ENCODE results near the gene NAA80. TPM values are rescaled to one million over a fixed set of nuclear protein-coding genes. Genes with fewer than 3 reads are reported as not detected.
A peak's percentile ranks its signal among the peaks of the same experiment; 100 is the strongest.

The NAA80 gene
- total RNA-seq, 4 donors from 2014 or later: 12.5 to 22.1 (median 14.8) TPM

DNA sequence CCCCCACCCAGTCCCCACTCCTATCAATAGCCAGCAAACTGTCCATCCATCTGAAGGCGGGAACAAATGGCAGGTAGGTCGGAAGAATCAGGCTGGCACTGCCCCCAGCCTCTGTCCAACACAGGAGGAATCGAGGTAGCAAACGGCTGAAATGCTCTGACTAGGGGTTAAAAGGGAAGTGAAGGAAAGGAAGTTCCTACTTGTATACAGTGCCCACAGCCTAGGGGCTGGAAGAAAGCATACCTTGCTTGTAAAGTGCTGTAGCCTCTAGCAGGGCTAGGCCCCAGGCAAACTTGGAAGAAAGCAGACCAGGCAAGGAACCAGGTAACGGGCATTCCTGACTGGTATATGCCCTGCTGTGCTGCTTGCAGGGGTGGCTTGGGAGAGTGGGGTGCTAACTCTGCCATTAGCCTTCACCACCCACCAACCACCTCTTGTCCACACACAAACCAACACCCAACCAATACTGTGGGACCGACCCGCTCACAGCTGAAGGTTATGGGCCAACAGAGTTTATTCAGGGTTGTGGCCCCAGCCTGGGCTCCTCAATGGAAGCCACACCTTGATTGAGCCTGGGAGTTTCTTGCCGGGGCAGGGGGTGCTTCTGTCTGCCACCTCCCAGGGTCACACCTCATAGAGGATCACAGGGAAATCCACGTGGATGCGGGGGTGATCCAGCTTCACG, 26.4 kb upstream of the NAA80 start:
- intact Hi-C loops (cut with DNase I; ENCODE audit: low total_unique reads): loop anchor here (2.0 kb wide), 1 partner anchor 65 kb away; no protein-coding TSS in a partner anchor
- no peak for ATAC-seq
- H3K4me3 ChIP-seq: no peak overlapping the region
- no peak for DNase-seq
- peaks cover 0 to 31% of the 10 kb centered on the region in 2 donors for H3K36me3 ChIP-seq
- TF ChIP-seq, protein P1, sequence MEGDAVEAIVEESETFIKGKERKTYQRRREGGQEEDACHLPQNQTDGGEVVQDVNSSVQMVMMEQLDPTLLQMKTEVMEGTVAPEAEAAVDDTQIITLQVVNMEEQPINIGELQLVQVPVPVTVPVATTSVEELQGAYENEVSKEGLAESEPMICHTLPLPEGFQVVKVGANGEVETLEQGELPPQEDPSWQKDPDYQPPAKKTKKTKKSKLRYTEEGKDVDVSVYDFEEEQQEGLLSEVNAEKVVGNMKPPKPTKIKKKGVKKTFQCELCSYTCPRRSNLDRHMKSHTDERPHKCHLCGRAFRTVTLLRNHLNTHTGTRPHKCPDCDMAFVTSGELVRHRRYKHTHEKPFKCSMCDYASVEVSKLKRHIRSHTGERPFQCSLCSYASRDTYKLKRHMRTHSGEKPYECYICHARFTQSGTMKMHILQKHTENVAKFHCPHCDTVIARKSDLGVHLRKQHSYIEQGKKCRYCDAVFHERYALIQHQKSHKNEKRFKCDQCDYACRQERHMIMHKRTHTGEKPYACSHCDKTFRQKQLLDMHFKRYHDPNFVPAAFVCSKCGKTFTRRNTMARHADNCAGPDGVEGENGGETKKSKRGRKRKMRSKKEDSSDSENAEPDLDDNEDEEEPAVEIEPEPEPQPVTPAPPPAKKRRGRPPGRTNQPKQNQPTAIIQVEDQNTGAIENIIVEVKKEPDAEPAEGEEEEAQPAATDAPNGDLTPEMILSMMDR (IDR thresholded peaks at IDR 0.05 in 4 of 5, conservative IDR thresholded peaks at IDR 0.05 in 1 of 5): no peak
- no peak for TF ChIP-seq POLR2A (IDR thresholded peaks at IDR 0.05)
- no peaks in the 10 kb centered on the region for H3K9me3 ChIP-seq
- in situ Hi-C loops (cut with MboI; ENCODE audit: low sequenced_read_pairs in 4 of 4): no loop called here
- no peaks in the 10 kb centered on the region for H3K27me3 ChIP-seq
- H3K27ac ChIP-seq: peak overlapping the region; percentile 93 to 96 (median 95)
- peaks cover 32 to 35% of the 10 kb centered on the region in 2 donors for H3K4me1 ChIP-seq

DNA sequence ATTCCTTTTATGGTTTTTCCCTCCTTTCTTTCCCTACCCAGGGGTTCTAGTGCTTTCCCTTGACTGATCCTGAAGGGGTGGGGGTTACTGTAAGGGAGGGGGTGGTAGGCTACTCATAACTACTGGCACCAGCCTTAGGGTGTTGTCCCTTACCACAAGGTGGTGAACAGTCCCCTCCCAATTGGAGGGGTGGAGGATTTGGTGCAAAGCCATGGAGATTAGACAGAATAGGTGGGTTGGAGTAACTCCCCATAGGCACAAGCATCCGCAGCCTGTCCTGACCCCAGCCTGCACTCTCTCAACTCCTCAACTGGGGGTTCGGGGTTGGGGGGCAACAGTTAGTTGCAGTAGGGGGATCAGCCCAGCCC, 25.9 kb upstream of the NAA80 start:
- peaks cover 0 to 26% of the 10 kb centered on the region in 2 donors for H3K36me3 ChIP-seq
- no peak for ATAC-seq
- DNase-seq: no peak
- H3K27me3 ChIP-seq: no peaks in the 10 kb centered on the region
- peaks cover 37 to 40% of the 10 kb centered on the region in 2 donors for H3K4me1 ChIP-seq
- in situ Hi-C loops (cut with MboI; ENCODE audit: low sequenced_read_pairs in 4 of 4) (no loop called here), intact Hi-C loops (cut with DNase I; ENCODE audit: low total_unique reads) (loop anchor here (2.0 kb wide), 1 partner anchor 64 kb away; no protein-coding TSS in a partner anchor)
- H3K9me3 ChIP-seq: no peaks in the 10 kb centered on the region
- TF ChIP-seq POLR2A (IDR thresholded peaks at IDR 0.05): no peak
- TF ChIP-seq, protein P1 (IDR thresholded peaks at IDR 0.05 in 4 of 5, conservative IDR thresholded peaks at IDR 0.05 in 1 of 5): no peak
- peak overlapping the region; percentile 93 to 96 (median 95) for H3K27ac ChIP-seq
- H3K4me3 ChIP-seq: no peak overlapping the region

DNA sequence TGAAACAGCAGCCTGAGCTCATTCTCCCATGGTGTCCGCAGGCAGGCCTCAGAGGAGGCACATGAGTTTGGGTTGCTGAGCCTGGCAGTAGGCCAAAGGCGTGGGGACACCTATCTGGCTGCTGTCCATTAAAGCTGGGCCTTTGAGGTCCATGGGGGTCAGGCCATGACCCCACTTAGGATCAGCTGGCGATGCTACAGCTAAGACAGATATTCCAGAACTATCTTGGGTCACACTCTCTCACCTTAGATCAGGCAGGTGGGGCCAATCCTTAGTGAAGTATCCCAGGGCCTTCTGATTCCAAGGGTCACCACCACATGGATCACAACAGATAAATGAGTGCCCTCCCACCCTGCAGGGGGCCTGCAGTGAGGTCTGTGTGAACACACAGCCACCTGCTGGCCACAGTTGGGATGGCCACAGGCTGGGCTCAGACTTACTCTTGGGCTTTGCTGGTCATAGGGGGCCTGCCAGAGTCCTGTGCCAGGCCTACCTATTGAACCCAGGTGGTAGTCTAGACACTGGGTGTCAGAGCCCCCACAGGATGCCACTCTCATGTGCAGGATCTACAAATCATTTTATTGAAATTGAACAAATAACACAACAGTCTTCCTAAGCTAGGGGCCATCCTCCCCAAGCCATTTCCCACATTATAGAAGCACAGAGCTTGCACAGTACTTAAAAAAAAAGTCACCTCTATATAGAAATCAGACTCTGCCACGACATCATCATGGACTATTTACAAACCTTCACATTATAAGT, 25.3 kb upstream of the NAA80 start:
- in situ Hi-C loops (cut with MboI; ENCODE audit: low sequenced_read_pairs in 4 of 4) (no loop called here), intact Hi-C loops (cut with DNase I; ENCODE audit: low total_unique reads) (loop anchor here (2.0 kb wide), 1 partner anchor 64 kb away; no protein-coding TSS in a partner anchor)
- H3K27me3 ChIP-seq: no peaks in the 10 kb centered on the region
- peaks cover 43 to 46% of the 10 kb centered on the region in 2 donors for H3K4me1 ChIP-seq
- no peak for DNase-seq
- peak overlapping the region in 1 of 4 donors; percentile 1 for H3K4me3 ChIP-seq
- ATAC-seq: no peak
- peaks cover 0 to 21% of the 10 kb centered on the region in 2 donors for H3K36me3 ChIP-seq
- TF ChIP-seq, protein P1 (IDR thresholded peaks at IDR 0.05 in 4 of 5, conservative IDR thresholded peaks at IDR 0.05 in 1 of 5): peak; percentile 76 to 87 (median 83)
- no peak for TF ChIP-seq POLR2A (IDR thresholded peaks at IDR 0.05)
- H3K27ac ChIP-seq: peak overlapping the region; percentile 93 to 96 (median 95)
- H3K9me3 ChIP-seq: no peaks in the 10 kb centered on the region

DNA sequence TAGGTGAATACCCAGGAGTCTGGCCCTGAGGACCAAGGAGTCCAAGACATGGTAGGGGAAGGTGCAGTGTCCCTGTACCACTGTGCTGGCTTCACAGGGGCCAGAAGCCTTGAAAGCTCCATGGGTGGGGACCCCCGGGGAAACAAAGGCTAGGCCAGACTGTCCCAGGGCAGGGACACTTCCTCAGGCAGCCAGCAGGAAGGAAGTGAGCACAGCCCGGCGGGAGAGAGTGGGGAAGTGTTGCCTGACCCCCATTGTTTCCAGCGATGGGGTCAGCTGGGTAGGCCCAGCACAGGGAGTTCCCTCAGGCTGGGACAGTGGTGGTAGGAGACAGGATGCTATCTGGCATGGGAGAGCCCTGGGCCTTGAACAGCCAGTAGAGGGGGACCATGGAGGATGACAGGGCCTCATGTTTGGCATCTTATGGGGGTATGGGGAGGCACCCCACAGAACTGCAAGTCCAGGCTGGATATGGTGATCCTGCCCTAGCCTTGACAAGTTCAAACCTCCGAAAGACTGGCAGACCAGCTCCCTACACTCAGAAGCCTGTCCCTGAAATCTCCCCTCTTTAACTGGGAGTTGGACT, 24.5 kb upstream of the NAA80 start:
- Histone ChIP-seq H3K27me3 (no peaks in the 10 kb centered on the region), H3K27ac (peak overlapping the region; percentile 93 to 96 (median 95)), H3K4me1 (peaks cover 48 to 52% of the 10 kb centered on the region in 2 donors), H3K36me3 (peaks cover 0 to 24% of the 10 kb centered on the region in 2 donors), H3K9me3 (no peaks in the 10 kb centered on the region), H3K4me3 (peak overlapping the region in 1 of 4 donors; percentile 29)
- TF ChIP-seq, protein P1 (IDR thresholded peaks at IDR 0.05 in 4 of 5, conservative IDR thresholded peaks at IDR 0.05 in 1 of 5): no peak
- peak in 1 of 2 donors; percentile 22 for TF ChIP-seq POLR2A (IDR thresholded peaks at IDR 0.05)
- DNase-seq: no peak
- intact Hi-C loops (cut with DNase I; ENCODE audit: low total_unique reads) (loop anchor here (2.0 kb wide), 1 partner anchor 63 kb away; no protein-coding TSS in a partner anchor), in situ Hi-C loops (cut with MboI; ENCODE audit: low sequenced_read_pairs in 4 of 4) (no loop called here)
- peak in 1 of 2 donors; percentile 1 for ATAC-seq
